ENCODE data around the gene MIEF2.

DNA sequence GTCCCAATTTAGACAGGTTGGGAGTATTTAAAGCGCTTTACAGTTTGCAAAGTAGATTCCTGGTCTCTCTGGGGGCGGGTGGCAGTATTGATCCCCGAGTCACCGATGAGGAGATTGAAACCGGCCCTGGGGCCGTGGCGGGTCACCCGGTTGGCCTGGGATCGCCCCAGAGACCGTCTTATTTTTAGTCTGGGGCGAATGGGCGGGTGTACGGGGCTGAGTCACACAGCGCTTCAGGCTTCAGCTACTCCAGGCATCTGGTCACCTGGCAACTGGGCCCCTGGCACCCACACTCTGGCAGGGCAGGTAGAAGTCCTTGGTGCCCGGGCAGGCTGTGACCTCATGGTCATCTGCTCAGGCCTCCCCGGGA, 669 bp downstream of the MIEF2 start:
- TF ChIP-seq POLR2AphosphoS5 (IDR thresholded peaks at IDR 0.05; ENCODE audit: low read depth, low read length) (no peak), TAF1 (IDR thresholded peaks at IDR 0.05; ENCODE audit: borderline replicate concordance, insufficient read depth, low read length) (no peak), SIN3A (IDR thresholded peaks at IDR 0.05; ENCODE audit: borderline replicate concordance, insufficient read depth, low read length) (no peak), FOXP2 (optimal IDR thresholded peaks at IDR 0.05; ENCODE audit: borderline replicate concordance, extremely low read depth, extremely low read length, insufficient read depth) (no peak)
- TF ChIP-seq, protein P1, sequence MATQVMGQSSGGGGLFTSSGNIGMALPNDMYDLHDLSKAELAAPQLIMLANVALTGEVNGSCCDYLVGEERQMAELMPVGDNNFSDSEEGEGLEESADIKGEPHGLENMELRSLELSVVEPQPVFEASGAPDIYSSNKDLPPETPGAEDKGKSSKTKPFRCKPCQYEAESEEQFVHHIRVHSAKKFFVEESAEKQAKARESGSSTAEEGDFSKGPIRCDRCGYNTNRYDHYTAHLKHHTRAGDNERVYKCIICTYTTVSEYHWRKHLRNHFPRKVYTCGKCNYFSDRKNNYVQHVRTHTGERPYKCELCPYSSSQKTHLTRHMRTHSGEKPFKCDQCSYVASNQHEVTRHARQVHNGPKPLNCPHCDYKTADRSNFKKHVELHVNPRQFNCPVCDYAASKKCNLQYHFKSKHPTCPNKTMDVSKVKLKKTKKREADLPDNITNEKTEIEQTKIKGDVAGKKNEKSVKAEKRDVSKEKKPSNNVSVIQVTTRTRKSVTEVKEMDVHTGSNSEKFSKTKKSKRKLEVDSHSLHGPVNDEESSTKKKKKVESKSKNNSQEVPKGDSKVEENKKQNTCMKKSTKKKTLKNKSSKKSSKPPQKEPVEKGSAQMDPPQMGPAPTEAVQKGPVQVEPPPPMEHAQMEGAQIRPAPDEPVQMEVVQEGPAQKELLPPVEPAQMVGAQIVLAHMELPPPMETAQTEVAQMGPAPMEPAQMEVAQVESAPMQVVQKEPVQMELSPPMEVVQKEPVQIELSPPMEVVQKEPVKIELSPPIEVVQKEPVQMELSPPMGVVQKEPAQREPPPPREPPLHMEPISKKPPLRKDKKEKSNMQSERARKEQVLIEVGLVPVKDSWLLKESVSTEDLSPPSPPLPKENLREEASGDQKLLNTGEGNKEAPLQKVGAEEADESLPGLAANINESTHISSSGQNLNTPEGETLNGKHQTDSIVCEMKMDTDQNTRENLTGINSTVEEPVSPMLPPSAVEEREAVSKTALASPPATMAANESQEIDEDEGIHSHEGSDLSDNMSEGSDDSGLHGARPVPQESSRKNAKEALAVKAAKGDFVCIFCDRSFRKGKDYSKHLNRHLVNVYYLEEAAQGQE (IDR thresholded peaks at IDR 0.05; ENCODE audit: insufficient read depth in 1 of 2, low read depth in 2 of 2, low read length in 2 of 2): no peak
